HL-60 (cell line): ENCODE results near the gene HAT1.

ENCODE experiments used
- POLR2AphosphoS5 ChIP-seq: IDR thresholded peaks from 2 replicates; pipeline ENCODE4 v1.6.1; 2012; ENCODE audit warnings: low read depth
- TF ChIP-seq, protein P1 (sequence below): IDR thresholded peaks from one replicate; pipeline ENCODE4 v1.5.1; 2011; ENCODE audit warnings: low read length, control low read depth, inconsistent platforms; ENCODE audit not compliant: insufficient read depth

DNA sequence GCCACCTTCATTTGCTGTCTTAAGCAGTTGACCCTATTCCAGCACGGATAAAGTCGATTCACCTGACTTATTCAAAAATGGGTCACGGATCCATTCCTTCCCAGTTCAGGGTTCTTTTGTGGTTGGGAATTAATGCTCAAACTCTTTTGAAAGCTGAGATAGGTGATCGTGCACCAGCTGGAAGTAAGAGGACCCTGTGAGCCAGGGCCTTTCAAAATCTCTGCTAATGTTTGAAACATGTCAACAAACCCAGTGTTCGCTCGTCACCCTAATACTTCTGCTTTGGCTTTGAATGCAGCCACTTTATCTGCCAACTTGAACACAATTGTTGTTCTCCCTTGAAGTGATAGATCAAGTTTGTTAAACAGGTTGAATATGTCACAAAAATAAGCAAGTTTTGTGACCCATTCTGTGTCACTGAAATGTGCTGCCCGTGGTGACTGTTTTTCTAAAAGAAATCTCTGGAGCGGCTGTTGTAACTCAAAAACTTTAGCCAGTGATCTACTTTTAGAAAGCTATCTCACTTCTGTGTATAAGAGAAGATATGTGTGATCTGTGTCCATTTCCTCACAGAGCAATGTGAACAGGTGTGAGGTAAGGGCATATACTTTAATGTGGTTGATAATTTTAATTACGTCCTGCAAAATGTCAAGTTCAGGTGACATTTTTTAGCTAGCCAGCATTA is 16.9 kb downstream of the HAT1 start:
- TF ChIP-seq, protein P1, sequence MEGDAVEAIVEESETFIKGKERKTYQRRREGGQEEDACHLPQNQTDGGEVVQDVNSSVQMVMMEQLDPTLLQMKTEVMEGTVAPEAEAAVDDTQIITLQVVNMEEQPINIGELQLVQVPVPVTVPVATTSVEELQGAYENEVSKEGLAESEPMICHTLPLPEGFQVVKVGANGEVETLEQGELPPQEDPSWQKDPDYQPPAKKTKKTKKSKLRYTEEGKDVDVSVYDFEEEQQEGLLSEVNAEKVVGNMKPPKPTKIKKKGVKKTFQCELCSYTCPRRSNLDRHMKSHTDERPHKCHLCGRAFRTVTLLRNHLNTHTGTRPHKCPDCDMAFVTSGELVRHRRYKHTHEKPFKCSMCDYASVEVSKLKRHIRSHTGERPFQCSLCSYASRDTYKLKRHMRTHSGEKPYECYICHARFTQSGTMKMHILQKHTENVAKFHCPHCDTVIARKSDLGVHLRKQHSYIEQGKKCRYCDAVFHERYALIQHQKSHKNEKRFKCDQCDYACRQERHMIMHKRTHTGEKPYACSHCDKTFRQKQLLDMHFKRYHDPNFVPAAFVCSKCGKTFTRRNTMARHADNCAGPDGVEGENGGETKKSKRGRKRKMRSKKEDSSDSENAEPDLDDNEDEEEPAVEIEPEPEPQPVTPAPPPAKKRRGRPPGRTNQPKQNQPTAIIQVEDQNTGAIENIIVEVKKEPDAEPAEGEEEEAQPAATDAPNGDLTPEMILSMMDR, result no peak
- TF ChIP-seq POLR2AphosphoS5, result no peak
